ENCODE results near the gene MYDGF. TPM values are rescaled to one million over a fixed set of nuclear protein-coding genes. Genes with fewer than 3 reads are reported as not detected.

The MYDGF gene
- 10 to 100 TPM; 32.4 to 45.6 (median 35.4) TPM for total RNA-seq

GRCh38 chr19:4669723-4670480 lies at the start of gene MYDGF:
MYDGF (minus strand) TSS chr19:4670342; CDS start chr19:4670334, 8 bp downstream.
- TF ChIP-seq CTCF (IDR thresholded peaks at IDR 0.05; ENCODE audit: low read depth), result no peak

- TF ChIP-seq CTCF (IDR thresholded peaks at IDR 0.05; ENCODE audit: low read depth), result no peak
These were observed 49.3 kb upstream of the MYDGF start for GRCh38 chr19:4719499-4719866.

GRCh38 chr19:4717966-4718701 lies 48.0 kb upstream of the MYDGF start:
- no peak for TF ChIP-seq CTCF (IDR thresholded peaks at IDR 0.05; ENCODE audit: low read depth)

- TF ChIP-seq CTCF (IDR thresholded peaks at IDR 0.05; ENCODE audit: low read depth), result no peak
These were observed 47.2 kb upstream of the MYDGF start for GRCh38 chr19:4717191-4717965.

- TF ChIP-seq CTCF (IDR thresholded peaks at IDR 0.05; ENCODE audit: low read depth), result no peak
These were observed 45.5 kb upstream of the MYDGF start for GRCh38 chr19:4715529-4716221.

- no peak for TF ChIP-seq CTCF (IDR thresholded peaks at IDR 0.05; ENCODE audit: low read depth)
These were observed 43.9 kb upstream of the MYDGF start for GRCh38 chr19:4714016-4714415.

Measured in subcutaneous adipose tissue (tissue), 4 donors.